IMR-90 (cell line): Measurements from ENCODE around the gene CTRL. TPM values are rescaled to one million over a fixed set of nuclear protein-coding genes. Genes with fewer than 3 reads are reported as not detected.

ENCODE experiments used
- ATAC-seq: fragments of 200-7000 bp; cut with Tn5 transposase; 2 replicates; pipeline ENCODE4 v1.9.1; 2020; ENCODE audit warnings: low read depth, mild to moderate bottlenecking, moderate library complexity
- BruUV-seq: library from RNA; stranded (reverse); fragments of 400-500 nt; replicated peaks from 2 replicates; lab custom pipeline; 2021; lab: Mats Ljungman, UMichigan
- CTCF ChIA-PET: fragments of 300-600 bp; formaldehyde crosslinking; extraction: SDS; loops from one replicate; lab custom pipeline; 2021; ENCODE audit warnings: antibody characterized with exemption; lab: Yijun Ruan, JAX
- POLR2A ChIA-PET: fragments of 300-600 bp; sonication (Branson Sonifier 250); formaldehyde crosslinking; loops from one replicate; lab custom pipeline; 2022; ENCODE audit warnings: antibody characterized with exemption; ENCODE audit not compliant: unreplicated experiment; lab: Charles Lee
- DNase-seq: peaks from one replicate; pipeline ENCODE4 v3.0.0; 2013
- H2AFZ ChIP-seq: replicated peaks from 2 replicates; pipeline ENCODE3; 2013; ENCODE audit warnings: low read length, mild to moderate bottlenecking; ENCODE audit not compliant: poor library complexity
- H2AK5ac ChIP-seq: 2 replicates; pipeline ENCODE4 v1.6.1; 2013; ENCODE audit warnings: low read depth, low read length, inconsistent platforms
- H2AK9ac ChIP-seq: replicated peaks from 2 replicates; pipeline ENCODE3; 2013; ENCODE audit warnings: mild to moderate bottlenecking, low read depth, low read length, moderate library complexity; ENCODE audit not compliant: poor library complexity
- H2BK120ac ChIP-seq: 2 replicates; pipeline ENCODE4 v1.6.1; 2013; ENCODE audit warnings: low read depth, low read length, inconsistent platforms
- H2BK15ac ChIP-seq: 3 replicates; pipeline ENCODE4 v1.6.1; 2013; ENCODE audit warnings: low read depth, low read length, inconsistent platforms
- H2BK20ac ChIP-seq: 2 replicates; pipeline ENCODE4 v1.6.1; 2013; ENCODE audit warnings: low read depth, mild to moderate bottlenecking, inconsistent platforms, low read length, moderate library complexity
- H2BK5ac ChIP-seq: 2 replicates; pipeline ENCODE4 v1.6.1; 2013; ENCODE audit warnings: mild to moderate bottlenecking, low read depth, low read length, inconsistent platforms; ENCODE audit not compliant: poor library complexity, severe bottlenecking
- H3K14ac ChIP-seq: replicated peaks from 2 replicates; pipeline ENCODE4 v1.6.1; 2013; ENCODE audit warnings: low read depth, low read length, inconsistent platforms
- H3K18ac ChIP-seq: 2 replicates; pipeline ENCODE4 v1.6.1; 2013; ENCODE audit warnings: low read depth, low read length, control low read depth
- H3K23ac ChIP-seq: 2 replicates; pipeline ENCODE4 v1.6.1; 2013; ENCODE audit warnings: low read depth, low read length, inconsistent platforms
- H3K27ac ChIP-seq: 2 replicates; pipeline ENCODE4 v1.5.1; 2013; ENCODE audit warnings: mild to moderate bottlenecking, control low read depth, low read length; ENCODE audit not compliant: insufficient read depth
- H3K27me3 ChIP-seq: 2 replicates; pipeline ENCODE4 v1.6.1; 2013; ENCODE audit warnings: low read length; ENCODE audit not compliant: control insufficient read depth, insufficient read depth
- H3K36me3 ChIP-seq: 2 replicates; pipeline ENCODE4 v1.6.1; 2013; ENCODE audit warnings: low read length, mixed read lengths; ENCODE audit not compliant: control insufficient read depth, insufficient read depth
- H3K4ac ChIP-seq: 2 replicates; pipeline ENCODE4 v1.6.1; 2013; ENCODE audit warnings: low read depth, low read length, inconsistent platforms
- H3K4me1 ChIP-seq: 2 replicates; pipeline ENCODE4 v1.6.1; 2013; ENCODE audit warnings: low read length, mixed read lengths; ENCODE audit not compliant: control insufficient read depth, insufficient read depth
- H3K4me2 ChIP-seq: 2 replicates; pipeline ENCODE4 v1.6.1; 2013; ENCODE audit warnings: low read depth, mild to moderate bottlenecking, control low read depth, low read length, moderate library complexity
- H3K4me3 ChIP-seq: 2 replicates; pipeline ENCODE4 v1.5.1; 2013; ENCODE audit warnings: low read depth, mild to moderate bottlenecking, control low read depth, low read length, moderate library complexity; ENCODE audit not compliant: insufficient read depth
- H3K56ac ChIP-seq: 2 replicates; pipeline ENCODE4 v1.6.1; 2013; ENCODE audit warnings: low read length, inconsistent platforms; ENCODE audit not compliant: insufficient read depth; ENCODE audit errors: extremely low read depth
- H3K79me1 ChIP-seq, 2 experiments: 2 replicates each; pipeline ENCODE4 v1.6.1; 2013; ENCODE audit warnings: low read length in 2 of 2, inconsistent platforms in 1 of 2, low read depth in 1 of 2
- H3K9ac ChIP-seq: 2 replicates; pipeline ENCODE4 v1.6.1; 2013; ENCODE audit warnings: low read depth, low read length, control low read depth
- H3K9me1 ChIP-seq: 2 replicates; pipeline ENCODE4 v1.6.1; 2013; ENCODE audit warnings: low read length, inconsistent platforms; ENCODE audit not compliant: insufficient read depth
- H3K9me3 ChIP-seq: 2 replicates; pipeline ENCODE4 v1.6.1; 2013; ENCODE audit warnings: low read length; ENCODE audit not compliant: control insufficient read depth, insufficient read depth
- H4K20me1 ChIP-seq: 2 replicates; pipeline ENCODE4 v1.6.1; 2013; ENCODE audit warnings: low read length, inconsistent platforms; ENCODE audit not compliant: insufficient read depth
- H4K5ac ChIP-seq: 2 replicates; pipeline ENCODE4 v1.6.1; 2013; ENCODE audit warnings: mild to moderate bottlenecking, low read depth, low read length, control low read depth
- H4K8ac ChIP-seq, 2 experiments: 2 replicates each; pipeline ENCODE4 v1.6.1; 2013; ENCODE audit warnings: low read depth in 2 of 2, low read length in 2 of 2, control low read depth in 1 of 2, inconsistent platforms in 1 of 2
- H4K91ac ChIP-seq: 2 replicates; pipeline ENCODE4 v1.6.1; 2013; ENCODE audit warnings: low read depth, low read length, inconsistent platforms; ENCODE audit not compliant: insufficient read depth
- BHLHE40 ChIP-seq: fragments of 150-350 bp; IDR thresholded peaks from 2 replicates; pipeline ENCODE4 v1.6.1; 2016; ENCODE audit warnings: mild to moderate bottlenecking, low read depth, low read length
- CEBPB ChIP-seq: IDR thresholded peaks from 2 replicates; pipeline ENCODE4 v1.6.1; 2012; ENCODE audit warnings: low read depth, low read length, improper control_type of control experiment
- CHD1 ChIP-seq: IDR thresholded peaks from 2 replicates; pipeline ENCODE4 v1.6.1; 2012; ENCODE audit warnings: low read depth, low read length, improper control_type of control experiment
- FOS ChIP-seq: fragments of 150-350 bp; IDR thresholded peaks from 2 replicates; pipeline ENCODE4 v1.6.1; 2016; ENCODE audit warnings: low read depth, low read length
- MAFK ChIP-seq: IDR thresholded peaks from 2 replicates; pipeline ENCODE4 v1.6.1; 2012; ENCODE audit warnings: low read depth, low read length, improper control_type of control experiment
- MAZ ChIP-seq: IDR thresholded peaks from 2 replicates; pipeline ENCODE4 v1.6.1; 2012; ENCODE audit warnings: low read depth, mild to moderate bottlenecking, low read length, improper control_type of control experiment, moderate library complexity, borderline replicate concordance
- MXI1 ChIP-seq: IDR thresholded peaks from 2 replicates; pipeline ENCODE4 v1.6.1; 2012; ENCODE audit warnings: low read depth, mild to moderate bottlenecking, low read length, moderate library complexity, borderline replicate concordance
- NFE2L2 ChIP-seq: fragments of 150-350 bp; IDR thresholded peaks from 2 replicates; pipeline ENCODE4 v1.6.1; 2016; ENCODE audit warnings: low read depth, mild to moderate bottlenecking, low read length
- POLR2A ChIP-seq: IDR thresholded peaks from 2 replicates; pipeline ENCODE4 v1.6.1; 2012; ENCODE audit warnings: mild to moderate bottlenecking, low read depth, low read length
- RAD21 ChIP-seq: IDR thresholded peaks from 2 replicates; pipeline ENCODE4 v1.6.1; 2012; ENCODE audit warnings: low read length, improper control_type of control experiment
- RCOR1 ChIP-seq: IDR thresholded peaks from 2 replicates; pipeline ENCODE4 v1.6.1; 2012; ENCODE audit warnings: mild to moderate bottlenecking, low read length, improper control_type of control experiment; ENCODE audit not compliant: insufficient replicate concordance
- RFX5 ChIP-seq: IDR thresholded peaks from 2 replicates; pipeline ENCODE4 v1.8.0; 2012; ENCODE audit warnings: low read depth, mild to moderate bottlenecking, low read length, moderate library complexity
- SMC3 ChIP-seq: fragments of 150-350 bp; IDR thresholded peaks from 2 replicates; pipeline ENCODE4 v1.6.1; 2016; ENCODE audit warnings: low read depth, mild to moderate bottlenecking, antibody characterized with exemption, low read length, moderate library complexity
- USF2 ChIP-seq: fragments of 150-350 bp; IDR thresholded peaks from 2 replicates; pipeline ENCODE4 v1.6.1; 2017; ENCODE audit warnings: mild to moderate bottlenecking, antibody characterized with exemption, low read length, low read depth
- WGBS, 2 experiments: methylation state at CpG; one replicate each; pipeline versions ENCODE4 v1.1.5 to v1.1.7; 2013; ENCODE audit warnings: missing lambda C conversion rate in 2 of 2; ENCODE audit not compliant: insufficient read length in 1 of 2; ENCODE audit errors: extremely low coverage in 2 of 2; 5-methylcytosine and 5-hydroxymethylcytosine counted together
- dilution Hi-C: fragments of 300-500 bp; cut with HindIII; formaldehyde crosslinking; loops from one replicate; pipeline ENCODE4 v1.14.3; 2018; ENCODE audit warnings: low sequenced_read_pairs; ENCODE audit not compliant: unreplicated experiment
- in situ Hi-C: fragments of 300-500 bp; cut with MboI; formaldehyde crosslinking; loops from 3 replicates; pipeline ENCODE4 v1.14.3; 2019; ENCODE audit warnings: low sequenced_read_pairs, inconsistent platforms, mixed read lengths
- intact Hi-C: fragments of 100-400 bp; cut with micrococcal nuclease; formaldehyde crosslinking; loops from 2 replicates; pipeline ENCODE4 v1.10.0; 2022
- polyA plus RNA-seq, 3 experiments: library from polyadenylated mRNA; depleted of rRNA; stranded (reverse); fragments of >200 nt; gene quantifications; 2 replicates each; pipeline ENCODE4 v1.2.3, GENCODE V29; 2012; ENCODE audit warnings: low replicate concordance in 1 of 3
- total RNA-seq: library from RNA; depleted of rRNA; stranded (reverse); fragments of >200 nt; gene quantifications from 2 replicates; pipeline ENCODE4 v1.2.3, GENCODE V29; 2012
- TF ChIP-seq, protein P1 (sequence below): conservative IDR thresholded peaks from 2 replicates; pipeline ENCODE4 v1.5.1; 2012; ENCODE audit warnings: mild to moderate bottlenecking, low read depth, low read length, improper control_type of control experiment
- TF ChIP-seq, protein P2 (sequence below): fragments of 150-350 bp; IDR thresholded peaks from 2 replicates; pipeline ENCODE4 v1.6.1; 2016; ENCODE audit warnings: low read depth, mild to moderate bottlenecking, low read length, moderate library complexity, borderline replicate concordance

The CTRL gene
- total and polyA plus RNA-seq, 2 of the 4 experiments (the other 2 are of a cell fraction) = 0.18 to 1.1 TPM

DNA sequence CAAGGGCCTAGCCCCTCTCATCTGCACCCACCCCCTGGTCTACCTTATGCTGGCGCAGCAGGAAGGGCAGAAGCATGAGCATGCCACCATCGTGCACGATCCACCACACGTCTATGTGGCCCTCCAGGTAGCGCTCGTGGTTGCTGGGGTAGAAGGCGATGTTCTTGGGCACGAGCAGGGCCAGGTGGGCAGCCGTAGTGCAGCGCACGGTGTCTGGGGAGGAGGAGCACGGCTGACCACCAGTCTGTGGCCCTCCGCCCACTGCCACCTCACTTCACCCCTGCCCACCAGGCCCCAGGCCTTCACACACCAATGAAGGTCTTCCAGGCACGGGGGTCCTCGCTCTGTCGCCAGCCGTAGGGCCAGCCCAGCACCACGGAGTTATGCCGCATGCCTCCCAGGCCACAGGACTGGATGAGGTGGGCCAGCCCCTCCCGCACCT, 14.5 kb upstream of the CTRL start:
- intact Hi-C loops (no loop called here), in situ Hi-C loops (loop anchor here (25.0 kb wide), 1 partner anchor 409 kb away; the partner anchor contains the start of gene RIPOR1), dilution Hi-C loops (no loop called here)
- no peak overlapping the region for H3K4me2 ChIP-seq
- H3K18ac ChIP-seq = no peak overlapping the region
- H3K14ac ChIP-seq = no peak overlapping the region
- no peaks in the 10 kb centered on the region; the same call in 1 of the 2 replicates for H3K9me1 ChIP-seq
- H2BK20ac ChIP-seq = no peak overlapping the region
- ATAC-seq (no peak), DNase-seq (no peak)
- no peaks in the 10 kb centered on the region for H3K4me1 ChIP-seq
- no peak overlapping the region for H4K91ac ChIP-seq
- ChIA-PET POLR2A (no interaction called here), CTCF (no interaction called here)
- no peak overlapping the region for H4K8ac ChIP-seq
- no TSS peak for BruUV-seq
- peaks cover 63% of the 10 kb centered on the region for H4K20me1 ChIP-seq
- H3K56ac ChIP-seq = no peak overlapping the region
- H3K36me3 ChIP-seq = peaks cover 97% of the 10 kb centered on the region
- no peak overlapping the region for H3K4ac ChIP-seq
- no peak overlapping the region for H2AK5ac ChIP-seq
- no peak for TF ChIP-seq SMC3
- TF ChIP-seq CHD1 = no peak
- TF ChIP-seq MXI1 = no peak
- no peak for TF ChIP-seq RAD21
- no peak for TF ChIP-seq POLR2A
- TF ChIP-seq MAZ = no peak
- TF ChIP-seq RFX5 = no peak
- no peak for TF ChIP-seq MAFK
- TF ChIP-seq CEBPB = no peak
- TF ChIP-seq NFE2L2 = no peak
- TF ChIP-seq RCOR1 = no peak
- TF ChIP-seq, protein P1, sequence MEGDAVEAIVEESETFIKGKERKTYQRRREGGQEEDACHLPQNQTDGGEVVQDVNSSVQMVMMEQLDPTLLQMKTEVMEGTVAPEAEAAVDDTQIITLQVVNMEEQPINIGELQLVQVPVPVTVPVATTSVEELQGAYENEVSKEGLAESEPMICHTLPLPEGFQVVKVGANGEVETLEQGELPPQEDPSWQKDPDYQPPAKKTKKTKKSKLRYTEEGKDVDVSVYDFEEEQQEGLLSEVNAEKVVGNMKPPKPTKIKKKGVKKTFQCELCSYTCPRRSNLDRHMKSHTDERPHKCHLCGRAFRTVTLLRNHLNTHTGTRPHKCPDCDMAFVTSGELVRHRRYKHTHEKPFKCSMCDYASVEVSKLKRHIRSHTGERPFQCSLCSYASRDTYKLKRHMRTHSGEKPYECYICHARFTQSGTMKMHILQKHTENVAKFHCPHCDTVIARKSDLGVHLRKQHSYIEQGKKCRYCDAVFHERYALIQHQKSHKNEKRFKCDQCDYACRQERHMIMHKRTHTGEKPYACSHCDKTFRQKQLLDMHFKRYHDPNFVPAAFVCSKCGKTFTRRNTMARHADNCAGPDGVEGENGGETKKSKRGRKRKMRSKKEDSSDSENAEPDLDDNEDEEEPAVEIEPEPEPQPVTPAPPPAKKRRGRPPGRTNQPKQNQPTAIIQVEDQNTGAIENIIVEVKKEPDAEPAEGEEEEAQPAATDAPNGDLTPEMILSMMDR = no peak
- TF ChIP-seq, protein P2, sequence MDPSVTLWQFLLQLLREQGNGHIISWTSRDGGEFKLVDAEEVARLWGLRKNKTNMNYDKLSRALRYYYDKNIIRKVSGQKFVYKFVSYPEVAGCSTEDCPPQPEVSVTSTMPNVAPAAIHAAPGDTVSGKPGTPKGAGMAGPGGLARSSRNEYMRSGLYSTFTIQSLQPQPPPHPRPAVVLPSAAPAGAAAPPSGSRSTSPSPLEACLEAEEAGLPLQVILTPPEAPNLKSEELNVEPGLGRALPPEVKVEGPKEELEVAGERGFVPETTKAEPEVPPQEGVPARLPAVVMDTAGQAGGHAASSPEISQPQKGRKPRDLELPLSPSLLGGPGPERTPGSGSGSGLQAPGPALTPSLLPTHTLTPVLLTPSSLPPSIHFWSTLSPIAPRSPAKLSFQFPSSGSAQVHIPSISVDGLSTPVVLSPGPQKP = no peak
- no peak for TF ChIP-seq FOS
- TF ChIP-seq USF2 = no peak
- TF ChIP-seq BHLHE40 = no peak
- H2AFZ ChIP-seq = peak overlapping the region; percentile 6
- H4K5ac ChIP-seq = no peak overlapping the region
- H3K9me3 ChIP-seq = no peaks in the 10 kb centered on the region
- no peak overlapping the region for H3K27ac ChIP-seq
- H2BK15ac ChIP-seq = no peak overlapping the region
- no peak overlapping the region for H2BK5ac ChIP-seq
- H2BK120ac ChIP-seq = no peak overlapping the region
- peaks cover 15 to 88% of the 10 kb centered on the region in 2 experiments for H3K79me1 ChIP-seq
- H3K23ac ChIP-seq = no peak overlapping the region
- H3K27me3 ChIP-seq = no peaks in the 10 kb centered on the region
- H3K9ac ChIP-seq = no peak overlapping the region
- 95% methylated on average over 4 of the region's 20 CpGs; no CpG with 5 or more reads in 1 of the 2 experiments for WGBS, 2 experiments
- H2AK9ac ChIP-seq = no peak overlapping the region
- H3K4me3 ChIP-seq = no peak overlapping the region
